HFF-Myc (cell line): ENCODE data around the gene KIF23.
A peak's percentile ranks its signal among the peaks of the same experiment; 100 is the strongest.
"Not testable (repeated sequence)": the region's sequence is repeated elsewhere in the genome, so short reads cannot be mapped to it uniquely, and the experiment has no call there.

ENCODE experiments used
- DNase-seq: peaks from one replicate; pipeline ENCODE4 v3.0.0-alpha.2; 2011; ENCODE audit warnings: low read depth; ENCODE audit errors: extremely low read depth
- H3K4me3 ChIP-seq: replicated peaks from 2 replicates; pipeline ENCODE4 v1.5.1; 2011; ENCODE audit warnings: low read depth, mild to moderate bottlenecking, control low read depth, low read length
- TF ChIP-seq, protein P1 (sequence below): IDR thresholded peaks from 2 replicates; pipeline ENCODE4 v1.5.1; 2012; ENCODE audit warnings: mild to moderate bottlenecking, low read depth, low read length, control low read depth; ENCODE audit errors: missing control alignments

Gene KIF23

DNA sequence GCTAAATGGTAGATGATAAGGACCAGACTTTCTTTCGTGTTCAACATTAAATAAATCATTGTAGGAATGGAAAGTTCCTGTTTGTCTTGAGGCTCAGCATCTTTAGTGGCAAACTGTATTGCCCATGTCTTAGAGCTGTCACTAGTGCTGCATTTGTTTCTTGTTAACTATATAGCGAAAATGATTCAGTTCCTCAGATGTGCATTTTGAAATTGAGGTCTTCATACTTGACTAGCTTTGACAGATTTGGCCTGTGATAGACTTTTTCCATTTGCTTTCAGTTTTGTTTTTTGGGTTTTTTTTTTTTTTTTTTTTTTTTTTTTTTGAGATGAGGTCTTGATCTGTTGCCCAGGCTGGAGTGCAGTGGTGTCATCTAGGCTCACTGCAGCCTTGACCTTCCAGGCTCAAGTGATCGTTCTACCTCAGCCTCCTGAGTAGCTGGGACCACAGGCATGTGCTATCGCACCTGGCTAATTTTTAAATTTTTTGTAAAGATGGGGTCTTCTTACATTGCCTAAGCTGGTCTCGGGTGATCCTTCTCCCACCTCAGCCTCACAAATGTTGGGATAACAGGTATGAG is 29.0 kb downstream of the KIF23 start:
- no peak for DNase-seq
- no peak overlapping the region for H3K4me3 ChIP-seq
- TF ChIP-seq, protein P1, sequence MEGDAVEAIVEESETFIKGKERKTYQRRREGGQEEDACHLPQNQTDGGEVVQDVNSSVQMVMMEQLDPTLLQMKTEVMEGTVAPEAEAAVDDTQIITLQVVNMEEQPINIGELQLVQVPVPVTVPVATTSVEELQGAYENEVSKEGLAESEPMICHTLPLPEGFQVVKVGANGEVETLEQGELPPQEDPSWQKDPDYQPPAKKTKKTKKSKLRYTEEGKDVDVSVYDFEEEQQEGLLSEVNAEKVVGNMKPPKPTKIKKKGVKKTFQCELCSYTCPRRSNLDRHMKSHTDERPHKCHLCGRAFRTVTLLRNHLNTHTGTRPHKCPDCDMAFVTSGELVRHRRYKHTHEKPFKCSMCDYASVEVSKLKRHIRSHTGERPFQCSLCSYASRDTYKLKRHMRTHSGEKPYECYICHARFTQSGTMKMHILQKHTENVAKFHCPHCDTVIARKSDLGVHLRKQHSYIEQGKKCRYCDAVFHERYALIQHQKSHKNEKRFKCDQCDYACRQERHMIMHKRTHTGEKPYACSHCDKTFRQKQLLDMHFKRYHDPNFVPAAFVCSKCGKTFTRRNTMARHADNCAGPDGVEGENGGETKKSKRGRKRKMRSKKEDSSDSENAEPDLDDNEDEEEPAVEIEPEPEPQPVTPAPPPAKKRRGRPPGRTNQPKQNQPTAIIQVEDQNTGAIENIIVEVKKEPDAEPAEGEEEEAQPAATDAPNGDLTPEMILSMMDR: no peak

DNA sequence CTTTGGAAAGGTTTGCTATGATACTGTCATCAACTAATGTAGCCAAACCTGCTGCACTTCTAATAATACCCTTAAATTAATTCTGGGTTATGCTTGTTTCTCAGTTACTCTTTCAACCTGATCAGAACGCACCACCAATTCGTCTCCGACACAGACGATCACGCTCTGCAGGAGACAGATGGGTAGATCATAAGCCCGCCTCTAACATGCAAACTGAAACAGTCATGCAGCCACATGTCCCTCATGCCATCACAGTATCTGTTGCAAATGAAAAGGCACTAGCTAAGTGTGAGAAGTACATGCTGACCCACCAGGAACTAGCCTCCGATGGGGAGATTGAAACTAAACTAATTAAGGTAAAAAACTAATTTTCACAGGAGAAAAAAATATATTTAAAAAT is 30.5 kb downstream of the KIF23 start:
- no peak overlapping the region for H3K4me3 ChIP-seq
- TF ChIP-seq, protein P1: no peak
- no peak for DNase-seq

DNA sequence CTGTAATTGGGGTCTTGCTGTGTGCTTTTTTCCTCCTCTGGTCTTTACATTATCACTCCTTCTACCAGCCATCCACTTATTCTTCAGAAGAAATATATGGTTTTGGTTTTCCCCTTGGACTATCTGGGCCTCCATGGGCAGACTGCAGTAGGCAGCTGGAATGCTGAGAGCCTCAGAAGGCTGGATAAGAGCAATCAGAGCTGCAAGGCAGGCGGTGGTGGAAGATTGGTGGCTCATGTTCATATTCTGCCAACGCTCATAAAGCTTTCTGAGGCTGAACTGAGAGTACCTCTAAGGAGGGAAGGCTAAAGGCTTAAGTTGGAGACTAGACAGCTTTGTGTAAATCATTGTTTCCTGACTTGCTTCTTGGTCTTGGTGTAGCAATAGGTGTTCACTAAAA is 32.8 kb downstream of the KIF23 start:
- no peak for DNase-seq
- TF ChIP-seq, protein P1: no peak
- H3K4me3 ChIP-seq: no peak overlapping the region

DNA sequence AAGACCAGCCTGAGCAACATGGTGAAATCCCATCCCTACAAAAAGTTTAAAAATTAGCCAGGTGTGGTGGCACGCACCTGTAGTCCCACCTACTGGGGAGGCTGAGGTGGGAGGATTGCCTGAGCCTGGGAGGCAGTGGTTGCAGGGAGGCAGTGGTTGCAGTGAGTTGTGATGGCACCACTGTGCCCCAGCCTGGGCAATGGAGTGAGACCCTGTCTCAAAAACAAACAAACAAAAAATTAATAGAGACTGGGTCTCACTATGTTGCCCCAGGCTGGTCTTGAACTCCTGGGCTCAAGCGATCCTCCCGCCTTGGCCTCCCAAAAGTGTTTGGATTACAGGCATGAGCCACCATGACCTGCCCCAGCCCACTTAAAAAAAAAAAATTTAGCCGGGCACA is 36.1 kb downstream of the KIF23 start:
- not testable (repeated sequence) for H3K4me3 ChIP-seq, DNase-seq

DNA sequence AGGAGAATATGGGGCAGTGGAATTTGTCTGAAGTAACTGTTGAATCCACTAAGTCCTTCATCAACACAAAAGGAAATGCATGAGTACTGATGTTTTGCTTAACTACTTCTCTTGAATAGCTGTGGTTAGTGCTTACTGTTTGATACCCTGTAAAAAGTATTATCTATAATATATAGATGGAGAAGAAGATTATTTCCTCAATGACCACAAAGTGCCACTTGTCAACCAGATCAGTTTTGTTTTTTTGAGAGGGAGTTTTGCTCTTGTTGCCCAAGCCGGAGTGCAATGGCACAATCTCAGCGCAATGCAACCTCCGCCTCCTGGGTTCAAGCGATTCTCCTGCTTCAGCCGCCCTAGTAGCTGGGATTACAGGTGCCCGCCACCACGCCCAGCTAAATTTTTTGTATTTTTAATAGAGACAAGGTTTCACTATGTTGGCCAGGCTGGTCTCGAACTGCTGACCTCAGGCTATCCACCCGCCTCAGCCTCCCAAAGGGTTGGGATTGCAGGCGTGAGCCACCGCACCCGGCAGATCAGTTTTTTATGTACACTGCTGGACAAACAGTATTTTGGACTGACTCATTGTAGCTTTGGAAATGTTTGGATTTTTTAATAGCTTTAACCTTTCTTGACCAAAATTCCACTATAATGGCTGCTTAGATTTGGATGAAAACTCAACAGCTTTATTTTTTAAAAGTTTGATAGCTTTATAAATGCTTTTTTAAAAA is 37.0 kb downstream of the KIF23 start:
- H3K4me3 ChIP-seq: peak overlapping the region; percentile 75; the same call in 1 of the 2 replicates
- TF ChIP-seq, protein P1: no peak
- no peak for DNase-seq

DNA sequence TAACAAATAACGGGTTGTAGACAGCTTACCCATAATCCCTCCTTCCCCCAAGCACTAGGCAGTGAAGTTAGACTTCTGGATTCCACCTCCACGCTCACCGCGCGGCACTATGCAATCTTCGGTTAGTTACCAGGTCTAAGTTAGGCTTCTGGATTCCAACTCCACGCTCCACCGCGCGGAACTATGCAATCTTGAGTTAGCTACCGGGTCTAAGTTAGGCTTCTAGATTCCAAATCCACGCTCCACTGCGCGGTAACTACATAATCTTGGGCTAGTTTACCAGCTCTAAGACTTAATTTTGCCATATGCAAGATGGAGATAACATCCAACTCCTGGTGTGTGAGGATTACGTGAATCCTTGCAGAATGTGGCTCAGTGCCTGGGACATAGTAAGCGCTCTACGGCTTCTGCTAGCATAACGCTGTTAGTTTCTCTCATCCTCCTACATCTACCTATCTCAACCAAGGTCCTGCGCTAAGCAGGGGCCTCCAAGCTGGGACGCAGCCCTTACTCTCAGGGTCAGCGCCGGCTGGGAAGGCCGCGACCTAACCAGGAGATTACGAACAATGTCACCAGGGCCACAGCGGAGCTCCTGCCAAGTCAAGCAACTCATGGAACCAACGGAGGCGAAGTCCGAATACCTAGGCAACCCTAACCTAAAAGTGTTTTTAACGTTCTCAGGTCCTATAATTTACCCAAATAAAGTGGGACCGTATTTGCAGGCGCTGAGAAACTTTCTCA is 38.0 kb downstream of the KIF23 start:
- DNase-seq: no peak
- TF ChIP-seq, protein P1: no peak
- peak overlapping the region; percentile 75 for H3K4me3 ChIP-seq
